OCI-M2 (cell line): ENCODE measurements around the gene CCDC183.
"Not testable (repeated sequence)": the region's sequence is repeated elsewhere in the genome, so short reads cannot be mapped to it uniquely, and the experiment has no call there.

Source experiments
- DNase-seq: peaks from one replicate; lab custom pipeline; 2025; ENCODE audit not compliant: unreplicated experiment; lab: John Stamatoyannopoulos, UW

The CCDC183 gene

DNA sequence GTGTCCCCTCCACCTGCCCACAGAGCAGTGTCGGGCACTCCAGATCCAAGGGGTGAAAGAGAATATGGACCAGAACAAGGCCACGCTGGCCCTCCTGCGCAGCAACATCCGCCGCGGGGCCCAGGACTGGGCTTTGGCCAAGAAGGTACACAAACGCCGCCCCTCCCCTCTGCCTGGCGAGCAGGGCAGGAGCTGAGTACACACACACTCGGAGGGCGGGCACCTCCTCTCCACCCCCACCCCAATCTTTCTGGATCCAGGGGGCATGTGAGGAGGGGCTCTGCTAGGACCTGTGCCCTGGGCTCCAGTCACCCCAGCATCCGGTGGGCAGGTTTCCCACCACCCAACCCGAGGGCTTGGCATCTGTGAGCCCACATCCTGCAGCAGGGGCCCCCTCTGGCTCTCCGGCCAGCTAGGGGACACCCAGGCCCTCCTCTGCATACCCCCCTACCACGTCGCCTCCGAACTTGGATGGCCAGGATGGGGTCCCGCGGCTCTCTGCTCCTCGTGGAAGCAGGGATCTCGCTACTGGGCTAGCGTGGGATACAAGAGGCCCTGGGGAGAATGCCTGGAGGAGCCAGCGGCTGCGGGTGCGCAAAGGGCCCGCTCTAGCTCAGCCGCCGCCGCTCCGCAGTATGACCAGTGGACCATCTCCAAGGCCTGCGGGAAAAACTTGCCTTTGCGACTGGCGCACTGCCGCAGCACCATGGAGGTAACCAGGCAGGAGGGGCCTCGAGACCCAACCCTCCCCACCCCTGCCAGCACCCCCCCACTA lies 3.1 kb downstream of the CCDC183 start:
- no peak for DNase-seq

DNA sequence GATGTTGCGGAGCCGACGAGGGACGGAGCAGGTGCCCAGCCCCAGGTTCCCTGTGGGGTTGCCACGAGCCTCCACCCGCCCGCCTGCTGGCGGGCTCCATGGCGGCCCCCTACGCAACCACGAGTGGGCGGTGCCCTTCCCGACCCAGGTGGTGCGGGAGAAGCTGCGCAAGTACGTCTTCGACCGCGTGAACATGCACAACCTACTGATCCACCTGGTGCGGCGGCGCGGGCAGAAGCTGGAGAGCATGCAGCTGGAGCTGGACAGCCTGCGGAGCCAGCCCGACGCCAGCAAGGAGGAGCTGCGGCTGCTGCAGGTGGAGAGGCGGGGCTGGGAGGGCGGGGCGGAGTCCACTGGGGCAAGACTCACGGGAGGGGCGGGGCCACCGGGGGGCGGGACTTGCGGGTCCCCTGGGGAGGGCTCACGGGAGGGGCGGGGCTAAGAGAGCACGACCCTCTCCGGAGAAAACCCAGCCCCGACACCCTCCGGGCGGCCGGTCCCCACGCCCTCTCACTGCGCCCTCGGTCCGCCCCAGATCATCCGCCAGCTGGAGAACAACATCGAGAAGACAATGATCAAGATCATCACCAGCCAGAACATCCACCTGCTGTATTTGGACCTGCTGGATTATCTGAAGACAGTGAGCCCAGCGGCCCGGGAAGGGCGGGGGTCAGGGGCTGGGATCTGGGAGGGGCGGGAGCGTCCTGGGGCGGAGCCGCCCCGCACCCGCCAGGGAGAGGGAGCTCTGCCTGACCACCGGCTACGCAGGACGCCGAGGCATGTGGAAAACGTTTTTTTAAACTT lies 3.9 kb downstream of the CCDC183 start:
- DNase-seq = no peak

DNA sequence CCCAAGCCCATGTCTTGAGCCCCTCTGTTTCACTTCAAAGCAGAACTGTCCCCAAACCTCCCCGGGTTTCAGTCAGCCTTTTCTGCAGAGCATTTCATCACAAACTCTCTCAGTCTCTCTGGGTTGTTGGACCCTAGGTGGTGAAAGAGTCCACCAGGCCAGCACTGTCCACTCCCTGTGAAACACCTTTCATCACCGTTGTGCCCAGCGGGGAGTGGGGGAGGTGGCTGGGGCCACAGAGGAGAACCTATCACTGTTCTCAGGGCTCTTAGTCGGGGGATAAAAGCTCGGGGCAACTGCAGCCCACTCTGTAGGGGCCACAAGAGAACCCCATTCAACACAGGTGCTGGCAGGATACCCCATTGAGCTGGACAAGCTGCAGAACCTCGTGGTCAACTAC lies 6.2 kb downstream of the CCDC183 start:
- no peak for DNase-seq

DNA sequence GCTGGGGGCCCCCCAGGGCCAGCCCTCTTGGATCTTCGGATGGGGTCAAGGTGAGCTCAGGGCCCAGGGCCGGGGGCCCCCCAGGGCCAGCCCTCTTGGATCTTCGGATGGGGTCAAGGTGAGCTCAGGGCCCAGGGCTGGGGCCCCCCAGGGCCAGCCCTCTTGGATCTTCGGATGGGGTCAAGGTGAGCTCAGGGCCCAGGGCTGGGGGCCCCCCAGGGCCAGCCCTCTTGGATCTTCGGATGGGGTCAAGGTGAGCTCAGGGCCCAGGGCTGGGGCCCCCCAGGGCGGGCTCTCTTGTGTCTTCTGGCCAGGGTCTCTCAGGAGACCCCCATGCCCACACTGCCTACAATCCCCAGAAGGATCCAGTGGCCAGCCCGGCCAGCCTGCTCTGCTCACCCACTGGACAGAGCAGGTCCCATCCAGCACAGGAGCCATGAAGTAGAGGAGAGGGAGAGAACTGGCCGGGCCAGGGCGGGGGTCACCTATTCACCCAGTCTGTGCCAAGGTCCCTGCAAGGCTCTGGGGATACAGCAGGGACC lies 6.9 kb downstream of the CCDC183 start:
- not testable (repeated sequence) for DNase-seq

DNA sequence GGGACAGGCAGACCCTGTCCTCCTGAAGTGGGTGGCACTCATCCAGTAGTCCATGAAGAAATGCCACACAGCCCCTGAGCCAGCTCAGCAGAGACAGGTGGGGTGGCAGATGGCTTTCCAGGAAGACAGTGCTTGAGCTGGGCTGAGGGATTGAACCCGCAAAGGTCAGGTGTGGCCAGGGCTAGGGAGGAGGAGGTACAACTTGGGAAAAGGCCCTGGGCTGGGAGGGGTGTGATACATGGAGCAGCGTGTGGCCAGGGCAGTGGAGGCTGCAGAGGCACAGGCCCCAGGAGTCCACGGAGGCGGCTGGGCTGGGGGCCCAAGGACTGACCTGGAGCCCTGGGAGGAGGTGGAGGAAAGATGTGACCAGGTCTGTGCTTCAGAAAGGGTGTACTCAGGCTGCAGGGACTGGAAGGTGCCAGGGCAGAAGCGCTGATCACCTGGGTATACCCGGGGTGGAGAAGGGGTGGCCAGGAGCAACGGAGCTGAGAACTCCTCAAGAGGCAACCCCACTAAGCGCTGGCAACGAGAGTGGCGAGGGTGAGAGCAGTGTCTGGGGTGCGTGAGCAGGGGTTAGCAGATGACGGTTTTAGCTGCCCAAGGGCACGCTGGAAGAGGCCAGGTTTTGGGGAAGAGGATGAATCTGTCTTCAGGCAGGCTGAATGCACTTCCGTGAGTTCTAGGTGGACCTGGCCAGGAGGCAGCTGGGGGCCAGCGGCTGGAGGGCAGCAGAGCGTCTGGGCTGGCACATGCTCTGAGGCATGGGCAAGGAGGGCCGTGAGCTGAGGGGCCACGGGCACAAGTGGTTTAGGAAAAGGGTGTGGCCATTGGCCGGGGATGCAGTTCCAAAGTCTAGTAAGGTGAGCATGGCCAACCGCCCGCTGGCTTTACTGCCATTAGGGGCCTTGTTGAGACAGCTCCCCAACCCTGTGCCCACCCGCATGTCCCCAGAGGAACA lies 7.7 kb downstream of the CCDC183 start:
- no peak for DNase-seq

DNA sequence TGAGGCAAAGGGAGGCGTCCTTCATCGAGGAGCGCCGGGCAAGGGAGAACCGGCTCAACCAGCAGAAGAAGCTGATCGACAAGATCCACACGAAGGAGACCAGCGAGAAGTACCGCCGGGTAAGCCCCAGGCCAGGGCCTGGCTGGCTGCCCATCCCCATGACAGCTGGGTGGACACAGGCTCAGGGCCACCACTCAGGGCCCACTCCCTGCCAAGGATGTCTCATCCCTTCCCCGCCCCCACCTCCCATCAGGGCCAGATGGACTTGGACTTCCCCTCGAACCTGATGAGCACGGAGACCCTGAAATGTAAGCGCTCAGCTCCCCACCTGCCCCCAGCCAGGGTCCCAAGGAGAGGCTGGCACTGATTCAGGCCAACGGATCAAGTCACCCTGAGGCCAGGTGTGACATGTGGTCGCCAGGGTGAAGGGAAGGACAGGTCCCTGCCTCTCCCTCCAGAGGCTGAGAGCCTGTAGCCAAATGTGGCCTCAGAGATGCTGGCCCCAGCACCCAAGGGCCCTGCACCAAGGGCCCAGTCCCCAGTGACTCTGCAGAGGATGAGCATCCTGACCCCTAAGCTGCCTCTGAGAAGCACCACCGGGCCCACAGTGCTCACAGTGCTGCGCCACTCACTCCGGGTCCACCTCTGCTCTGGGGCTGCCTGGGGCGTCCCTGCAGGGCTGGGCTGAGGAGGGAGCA lies 8.5 kb downstream of the CCDC183 start:
- no peak for DNase-seq

DNA sequence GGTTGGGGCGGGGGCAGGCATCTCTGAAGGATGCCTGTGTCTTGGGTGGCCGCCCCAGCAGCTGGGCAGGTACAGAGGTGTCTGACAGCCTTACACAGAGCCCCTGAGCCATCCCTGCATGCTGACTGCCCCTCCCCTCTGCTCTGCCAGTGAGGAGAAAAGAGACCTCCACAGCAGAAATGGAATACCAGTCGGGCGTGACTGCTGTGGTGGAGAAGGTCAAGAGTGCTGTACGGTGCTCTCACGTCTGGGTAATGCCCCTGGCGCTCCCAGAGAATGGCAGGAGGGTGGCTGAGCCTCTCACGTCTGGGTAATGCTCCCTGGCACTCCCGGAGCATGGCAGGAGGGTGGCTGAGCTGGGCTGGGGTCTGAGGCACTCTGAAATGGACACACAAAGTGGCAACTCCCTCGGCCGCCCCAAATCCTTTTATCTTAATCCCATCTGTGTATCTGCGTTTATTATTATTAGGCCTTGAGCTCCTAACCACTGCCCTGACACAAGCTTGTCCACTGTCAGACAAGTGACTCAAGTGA lies 9.1 kb downstream of the CCDC183 start:
- DNase-seq = no peak

DNA sequence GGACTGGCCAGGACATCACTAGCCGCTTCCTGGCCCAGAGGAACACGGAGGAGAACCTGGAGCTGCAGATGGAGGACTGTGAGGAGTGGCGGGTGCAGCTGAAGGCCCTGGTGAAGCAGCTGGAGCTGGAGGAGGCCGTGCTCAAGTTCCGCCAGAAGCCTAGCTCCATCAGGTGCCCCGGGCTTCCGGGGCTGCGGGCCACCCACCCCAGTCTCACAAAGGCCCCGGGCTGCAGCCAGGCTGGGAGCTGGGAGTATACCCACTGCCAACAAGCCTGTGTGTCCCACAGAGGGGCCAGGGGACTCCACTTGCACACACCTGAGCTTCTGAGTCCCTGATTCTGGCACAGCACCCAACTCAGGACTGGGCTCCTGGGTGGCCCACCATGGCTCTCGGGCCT lies 9.9 kb downstream of the CCDC183 start:
- no peak for DNase-seq

DNA sequence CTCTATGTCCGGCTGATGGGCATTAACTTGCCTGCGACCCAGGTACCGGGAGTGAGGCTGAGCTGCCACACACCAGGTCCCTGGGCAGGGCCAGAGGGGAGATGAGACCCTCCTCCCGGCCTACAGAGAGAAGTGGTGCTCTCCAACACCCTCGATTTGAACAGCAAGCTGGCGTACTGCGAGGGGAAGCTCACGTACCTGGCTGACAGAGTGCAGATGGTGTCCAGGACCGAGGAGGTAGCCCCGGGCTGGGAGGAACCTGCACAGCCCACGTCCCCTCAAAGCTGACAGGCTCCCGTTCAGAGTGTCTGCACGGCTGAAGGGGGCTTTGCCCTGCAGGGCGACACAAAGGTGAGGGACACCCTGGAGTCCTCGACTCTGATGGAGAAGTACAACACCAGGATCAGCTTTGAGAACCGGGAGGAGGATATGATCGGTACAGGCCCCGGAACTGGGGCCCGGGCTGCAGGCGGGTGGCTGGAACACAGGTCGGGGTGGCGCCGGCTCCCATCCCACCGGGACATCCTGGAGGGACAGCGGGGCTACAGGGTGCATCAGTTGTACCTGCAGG lies 10.6 kb downstream of the CCDC183 start:
- DNase-seq = no peak

DNA sequence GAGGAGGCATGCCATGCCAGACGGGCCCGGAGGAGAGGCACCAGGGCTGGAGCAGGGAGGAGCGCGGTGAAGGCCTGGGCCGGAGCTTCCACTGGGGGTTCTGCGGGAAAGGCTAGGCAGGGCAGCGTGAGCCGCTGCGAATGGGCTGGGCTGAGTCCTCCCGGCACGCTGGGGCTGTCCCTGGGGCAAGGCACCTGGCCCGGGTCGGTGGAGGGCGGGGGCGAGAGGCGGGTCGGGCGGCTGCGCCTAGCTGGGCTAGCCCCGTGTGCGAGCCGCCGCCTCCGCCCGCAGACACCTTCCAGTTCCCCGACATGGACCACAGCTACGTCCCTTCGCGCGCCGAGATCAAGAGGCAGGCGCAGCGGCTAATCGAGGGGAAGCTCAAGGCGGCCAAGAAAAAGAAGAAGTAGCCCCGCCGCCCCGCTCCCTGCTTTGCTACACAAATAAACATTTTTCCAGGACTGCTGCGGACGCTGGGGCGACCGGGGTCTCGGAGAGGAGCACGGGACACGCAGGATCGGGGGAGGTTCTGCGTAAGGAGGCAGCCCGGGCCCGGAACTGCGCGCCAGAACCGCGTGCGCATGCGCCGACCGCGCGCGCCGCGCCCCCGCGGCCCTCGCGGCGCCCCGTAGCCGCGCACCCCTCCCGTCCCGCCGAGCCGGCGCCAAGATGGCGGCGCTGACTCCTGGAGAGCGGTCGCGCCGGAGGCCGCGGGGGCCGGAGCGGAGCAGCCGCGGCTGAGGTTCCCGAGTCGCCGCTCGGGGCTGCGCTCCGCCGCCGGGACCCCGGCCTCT lies 11.3 kb downstream of the CCDC183 start, which contains the start of gene RABL6:
Gene RABL6 (plus strand): TSS at position 668 of the 794 bp plus-strand sequence. CDS start 249 bp downstream, outside the sequence.
- DNase-seq = no peak

DNA sequence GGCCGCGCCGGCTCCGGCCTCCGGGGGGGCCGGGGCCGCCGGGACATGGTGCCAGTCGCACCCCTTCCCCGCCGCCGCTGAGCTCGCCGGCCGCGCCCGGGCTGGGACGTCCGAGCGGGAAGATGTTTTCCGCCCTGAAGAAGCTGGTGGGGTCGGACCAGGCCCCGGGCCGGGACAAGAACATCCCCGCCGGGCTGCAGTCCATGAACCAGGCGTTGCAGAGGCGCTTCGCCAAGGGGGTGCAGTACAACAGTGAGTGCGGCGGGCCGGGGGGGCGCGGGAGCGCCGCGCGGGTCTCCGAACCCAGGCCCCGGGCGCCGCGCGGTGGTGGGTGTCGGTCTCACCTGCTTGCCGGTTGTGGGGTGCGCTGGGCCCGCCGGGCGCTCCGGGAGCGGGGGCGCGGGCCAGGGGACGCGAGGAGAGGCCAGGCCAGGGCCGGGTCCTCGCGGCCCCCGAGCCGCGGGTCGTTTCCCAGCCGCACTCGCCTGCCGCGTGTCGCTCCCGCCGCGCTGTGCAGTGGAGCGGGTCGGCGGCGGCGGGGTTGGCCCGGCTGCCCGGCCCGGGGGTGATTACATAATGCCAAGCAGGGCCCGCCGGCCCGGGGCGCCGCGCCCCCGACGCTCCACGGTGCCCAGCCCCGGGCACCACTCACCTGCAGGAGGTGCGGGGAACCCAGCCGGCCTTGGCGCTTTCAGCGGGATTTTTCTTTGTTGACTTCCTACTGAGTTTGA lies 12.1 kb downstream of the CCDC183 start:
- DNase-seq = no peak

DNA sequence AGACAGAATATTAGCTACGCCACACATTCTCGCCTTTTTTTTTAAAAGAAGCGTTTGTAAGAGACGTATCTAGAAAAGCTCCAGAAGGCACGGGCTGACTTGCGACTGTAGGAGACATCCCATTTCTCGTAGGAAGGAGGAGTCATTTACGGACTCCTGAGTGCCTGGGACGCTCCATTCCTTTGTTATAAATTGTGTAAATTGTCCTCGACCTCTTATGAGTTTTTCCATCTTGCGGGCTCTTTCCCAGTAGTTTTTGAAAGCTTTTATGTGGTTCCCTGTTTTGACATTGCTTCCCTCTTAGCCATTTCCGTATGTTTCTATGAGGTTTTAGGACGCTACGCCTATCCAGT lies 12.6 kb downstream of the CCDC183 start:
- DNase-seq = no peak

DNA sequence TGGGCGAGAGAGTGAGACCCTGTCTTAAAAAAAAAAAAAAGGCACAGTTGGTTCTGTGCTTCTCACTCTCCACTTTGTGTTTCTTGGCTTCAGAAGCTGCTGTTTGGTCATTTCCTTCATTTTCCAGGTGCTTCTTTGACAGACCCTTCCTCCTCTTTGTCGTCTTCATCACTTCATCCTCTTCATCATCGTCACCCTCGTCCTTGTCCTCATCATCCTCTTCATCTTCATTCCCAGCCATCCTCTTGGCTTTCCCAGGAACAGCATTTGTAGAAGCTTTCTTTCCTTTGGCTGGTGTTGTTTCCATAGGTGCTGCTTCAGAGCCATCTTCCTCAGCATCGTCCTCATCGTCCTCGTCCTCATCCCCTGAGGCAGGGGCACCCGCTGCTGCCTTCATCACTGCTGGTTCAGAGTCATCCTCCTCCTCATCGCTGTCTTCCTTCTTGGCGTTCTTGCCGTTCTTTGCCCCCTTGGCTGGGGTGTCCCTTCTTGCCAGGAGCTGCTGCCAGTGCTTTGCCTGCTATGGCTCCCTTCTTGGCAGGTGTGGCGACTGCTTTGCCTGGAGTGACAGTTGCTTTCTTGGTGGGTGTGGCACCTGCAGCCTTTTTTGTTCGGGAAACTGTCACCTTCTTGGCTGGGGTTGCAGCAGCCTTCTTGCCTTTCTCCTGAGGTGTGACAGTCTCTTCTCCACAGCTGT lies 18.7 kb downstream of the CCDC183 start:
- DNase-seq = no peak

DNA sequence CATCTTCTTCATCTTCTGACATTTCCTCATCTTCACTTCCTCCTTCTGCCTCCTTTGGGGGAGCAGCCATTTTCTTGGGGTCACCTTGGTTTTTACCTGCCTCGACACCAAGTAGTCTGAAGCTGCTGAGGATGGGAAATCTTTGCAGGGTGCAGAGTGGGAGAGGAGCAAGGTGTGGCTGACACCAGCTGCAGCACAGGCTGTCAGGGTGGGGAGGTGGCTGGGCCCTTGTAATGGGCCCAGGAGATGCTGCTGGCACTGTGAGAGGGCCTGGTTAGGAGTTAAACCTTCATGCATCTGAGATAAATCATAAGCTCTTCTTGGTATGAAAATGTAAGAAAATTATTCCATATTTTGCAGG lies 19.3 kb downstream of the CCDC183 start:
- no peak for DNase-seq

DNA sequence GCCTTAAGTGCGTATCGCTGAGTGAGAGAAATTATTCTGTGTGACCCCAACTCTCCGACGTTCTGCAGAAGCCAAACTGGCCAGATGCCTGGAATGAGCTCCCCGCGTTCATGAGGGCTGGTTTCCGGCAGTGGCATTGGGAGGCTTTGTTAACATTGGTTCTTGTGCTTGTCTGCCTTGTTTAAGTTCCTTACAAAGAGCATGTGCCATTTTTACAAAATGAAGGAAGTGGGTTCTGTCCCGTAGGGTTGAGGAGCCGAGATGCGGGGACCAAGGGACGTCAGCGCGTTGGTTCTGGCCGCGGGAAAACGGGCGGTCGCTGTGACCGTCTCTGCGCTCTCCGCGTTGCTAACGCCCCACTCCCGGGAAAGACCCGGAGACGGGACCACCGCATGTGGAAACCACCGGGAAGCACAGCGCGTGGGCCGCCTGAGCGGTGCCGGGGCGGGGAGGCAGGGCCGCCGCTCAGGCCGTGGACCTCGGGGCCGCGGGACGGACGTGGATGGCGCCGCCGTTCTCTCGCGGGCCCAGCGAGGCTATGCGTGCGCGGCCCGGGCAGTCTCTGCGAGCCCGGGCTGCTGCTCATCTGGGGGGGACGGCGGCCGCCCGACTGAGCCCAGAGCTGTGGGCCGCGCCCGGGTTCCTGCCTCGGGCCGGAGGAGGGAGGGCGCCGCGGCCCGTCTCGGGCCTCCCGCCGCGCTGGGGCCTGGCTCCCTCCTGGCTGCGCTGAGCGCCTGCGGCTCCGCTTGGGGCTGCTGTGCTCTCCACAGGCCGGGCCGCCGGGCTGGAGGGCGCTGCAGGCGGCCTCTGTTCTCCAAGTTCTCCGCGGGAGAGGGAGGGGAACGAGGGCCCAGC lies 25.1 kb downstream of the CCDC183 start:
- DNase-seq = no peak

DNA sequence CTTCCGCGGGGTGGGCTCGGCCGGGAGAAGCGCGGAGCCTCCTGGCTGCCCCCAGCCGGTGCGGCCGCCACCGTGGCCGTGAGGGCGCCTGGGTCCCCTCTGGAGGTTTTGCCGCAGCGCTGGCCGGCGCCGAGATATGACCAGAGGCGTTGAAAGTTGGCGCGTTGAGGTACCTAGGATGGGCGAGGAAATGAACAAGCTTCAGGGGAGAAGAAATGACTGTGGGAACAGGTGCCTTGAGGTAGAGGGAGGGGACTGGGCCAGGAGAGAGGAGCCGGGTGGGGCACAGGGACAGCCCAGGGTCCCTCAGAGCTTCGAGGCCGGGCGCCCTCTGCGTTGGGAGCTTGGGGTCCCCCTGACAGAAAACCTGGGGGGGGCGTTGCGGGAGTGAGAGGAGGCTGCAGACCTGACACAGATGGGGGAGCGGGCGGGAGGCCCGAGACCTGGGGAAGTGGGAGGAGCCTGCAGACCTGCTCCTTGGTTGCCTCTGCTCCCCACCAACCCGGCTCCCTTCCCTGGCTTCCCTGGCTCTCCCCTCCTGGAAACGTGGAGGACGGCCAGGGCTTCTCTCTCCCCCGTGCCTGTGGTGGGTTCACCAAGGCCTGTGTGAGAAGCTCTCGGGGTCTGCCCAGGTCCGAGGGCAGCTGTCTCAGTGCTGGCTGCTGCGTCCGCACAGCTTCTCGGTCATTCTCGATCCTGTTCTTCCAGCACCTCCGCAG lies 25.8 kb downstream of the CCDC183 start:
- no peak for DNase-seq
